H9 (cell line): ENCODE measurements around the gene TFPI. TPM values are rescaled to one million over a fixed set of nuclear protein-coding genes. Genes with fewer than 3 reads are reported as not detected.

Source experiments
- DNase-seq: peaks from one replicate; pipeline ENCODE4 v3.0.0-alpha.2; 2017
- H2AFZ ChIP-seq: one replicate; pipeline ENCODE4 v1.6.1; 2013; ENCODE audit warnings: mild to moderate bottlenecking, low read length, control low read depth, moderate library complexity
- H2AK5ac ChIP-seq: 2 replicates; pipeline ENCODE4 v1.6.1; 2013; ENCODE audit warnings: low read length, control low read depth, mixed read lengths; ENCODE audit not compliant: insufficient read length
- H2BK120ac ChIP-seq: one replicate; pipeline ENCODE4 v1.6.1; 2013; ENCODE audit warnings: low read depth, mild to moderate bottlenecking, low read length, control low read depth, inconsistent platforms; ENCODE audit not compliant: poor library complexity, severe bottlenecking
- H2BK12ac ChIP-seq: 2 replicates; pipeline ENCODE4 v1.6.1; 2013; ENCODE audit warnings: low read length, control low read depth, mixed read lengths, low read depth; ENCODE audit not compliant: insufficient read length
- H2BK15ac ChIP-seq: 2 replicates; pipeline ENCODE4 v1.6.1; 2013; ENCODE audit warnings: low read depth, low read length, control low read depth
- H2BK20ac ChIP-seq: one replicate; pipeline ENCODE4 v1.6.1; 2013; ENCODE audit warnings: low read depth, mild to moderate bottlenecking, low read length, control low read depth, inconsistent platforms; ENCODE audit not compliant: poor library complexity, severe bottlenecking
- H2BK5ac ChIP-seq: 2 replicates; pipeline ENCODE4 v1.6.1; 2013; ENCODE audit warnings: low read length, control low read depth, mixed read lengths; ENCODE audit not compliant: insufficient read length
- H3K14ac ChIP-seq: 2 replicates; pipeline ENCODE4 v1.6.1; 2013; ENCODE audit warnings: low read length, control low read depth; ENCODE audit not compliant: insufficient read depth
- H3K18ac ChIP-seq: 2 replicates; pipeline ENCODE4 v1.6.1; 2013; ENCODE audit warnings: low read depth, mild to moderate bottlenecking, mixed read lengths, low read length, control low read depth; ENCODE audit not compliant: insufficient read length
- H3K23ac ChIP-seq: 2 replicates; pipeline ENCODE4 v1.6.1; 2013; ENCODE audit warnings: low read length, control low read depth, mixed read lengths, low read depth; ENCODE audit not compliant: insufficient read length
- H3K23me2 ChIP-seq: 2 replicates; pipeline ENCODE4 v1.6.1; 2013; ENCODE audit warnings: low read depth, mild to moderate bottlenecking, mixed read lengths, low read length, control low read depth; ENCODE audit not compliant: insufficient read length, poor library complexity, severe bottlenecking
- H3K27ac ChIP-seq: 2 replicates; pipeline ENCODE4 v1.5.1; 2013; ENCODE audit warnings: low read length, control low read depth, mixed read lengths, low read depth; ENCODE audit not compliant: insufficient read length
- H3K27me3 ChIP-seq: 2 replicates; pipeline ENCODE4 v1.6.1; 2013; ENCODE audit warnings: low read length, control low read depth, inconsistent platforms; ENCODE audit not compliant: insufficient read depth
- H3K4ac ChIP-seq: 2 replicates; pipeline ENCODE4 v1.6.1; 2013; ENCODE audit warnings: low read depth, mild to moderate bottlenecking, control low read depth, inconsistent platforms, low read length, moderate library complexity
- H3K4me1 ChIP-seq: 2 replicates; pipeline ENCODE4 v1.6.1; 2013; ENCODE audit warnings: low read length, control low read depth, inconsistent platforms; ENCODE audit not compliant: insufficient read depth
- H3K4me2 ChIP-seq: 2 replicates; pipeline ENCODE4 v1.6.1; 2013; ENCODE audit warnings: low read length, control low read depth, mixed read lengths; ENCODE audit not compliant: insufficient read length, insufficient read depth
- H3K56ac ChIP-seq: 2 replicates; pipeline ENCODE4 v1.6.1; 2013; ENCODE audit warnings: low read depth, mild to moderate bottlenecking, mixed read lengths, low read length, control low read depth; ENCODE audit not compliant: insufficient read length
- H3K79me1 ChIP-seq: 2 replicates; pipeline ENCODE4 v1.6.1; 2013; ENCODE audit warnings: low read depth, mild to moderate bottlenecking, moderate library complexity, low read length, control low read depth, inconsistent platforms; ENCODE audit not compliant: insufficient read depth, poor library complexity, severe bottlenecking
- H3K79me2 ChIP-seq: 2 replicates; pipeline ENCODE4 v1.6.1; 2013; ENCODE audit warnings: low read length, control low read depth, inconsistent platforms; ENCODE audit not compliant: insufficient read depth
- H3K9ac ChIP-seq: 2 replicates; pipeline ENCODE4 v1.6.1; 2013; ENCODE audit warnings: low read length, control low read depth, mixed read lengths; ENCODE audit not compliant: insufficient read length; ENCODE audit errors: extremely low read depth
- H3K9me3 ChIP-seq: one replicate; pipeline ENCODE4 v1.6.1; 2013; ENCODE audit warnings: low read depth, low read length, inconsistent platforms; ENCODE audit not compliant: control insufficient read depth
- H3T11ph ChIP-seq: one replicate; pipeline ENCODE4 v1.6.1; 2013; ENCODE audit warnings: mild to moderate bottlenecking, low read length, control low read depth, inconsistent platforms
- H4K20me1 ChIP-seq: one replicate; pipeline ENCODE4 v1.6.1; 2013; ENCODE audit not compliant: control insufficient read depth, insufficient read length, insufficient read depth
- H4K5ac ChIP-seq: 2 replicates; pipeline ENCODE4 v1.6.1; 2013; ENCODE audit warnings: low read depth, mild to moderate bottlenecking, mixed read lengths, low read length, control low read depth; ENCODE audit not compliant: insufficient read length
- H4K8ac ChIP-seq: replicated peaks from 2 replicates; pipeline ENCODE4 v1.6.1; 2013; ENCODE audit warnings: low read length, control low read depth, mixed read lengths, low read depth; ENCODE audit not compliant: insufficient read length
- H4K91ac ChIP-seq: 2 replicates; pipeline ENCODE4 v1.6.1; 2013; ENCODE audit warnings: low read depth, mild to moderate bottlenecking, moderate library complexity, mixed read lengths, low read length, control low read depth; ENCODE audit not compliant: insufficient read length
- H3K27ac Mint-ChIP-seq, 3 experiments: 2 replicates in 2 of 3; 3 replicates in 1 of 3; pipeline ENCODE4 v1.8.0; 2020 to 2021; ENCODE audit warnings: mixed read lengths in 3 of 3, mild to moderate bottlenecking in 1 of 3, moderate library complexity in 1 of 3
- H3K27me3 Mint-ChIP-seq: 2 replicates; pipeline ENCODE4 v1.8.0; 2021; ENCODE audit warnings: low read depth, mild to moderate bottlenecking, moderate library complexity, mixed read lengths
- H3K36me3 Mint-ChIP-seq, 3 experiments: 2 replicates in 2 of 3; 3 replicates in 1 of 3; pipeline ENCODE4 v1.8.0; 2020 to 2021; ENCODE audit warnings: low read depth in 3 of 3, mixed read lengths in 3 of 3; ENCODE audit not compliant: insufficient read depth in 1 of 3
- H3K4me1 Mint-ChIP-seq, 2 experiments: 2 replicates each; pipeline ENCODE4 v1.8.0; 2020; ENCODE audit warnings: mixed read lengths in 2 of 2
- H3K4me3 Mint-ChIP-seq, 2 experiments: 2 replicates in 1 of 2; 3 replicates in 1 of 2; pipeline ENCODE4 v1.8.0; 2020 to 2021; ENCODE audit warnings: mild to moderate bottlenecking in 2 of 2, mixed read lengths in 2 of 2, moderate library complexity in 1 of 2
- H3K9me3 Mint-ChIP-seq, 2 experiments: 2 replicates in 1 of 2; 3 replicates in 1 of 2; pipeline ENCODE4 v1.8.0; 2020; ENCODE audit warnings: mild to moderate bottlenecking in 2 of 2, mixed read lengths in 2 of 2, moderate library complexity in 1 of 2
- CTCF ChIP-seq: fragments of 200-600 bp; sonication (generic); conservative IDR thresholded peaks from 3 replicates; pipeline ENCODE4 v1.8.0; 2021; ENCODE audit warnings: antibody characterized with exemption, mild to moderate bottlenecking
- total RNA-seq: library from RNA; stranded (reverse); gene quantifications from 2 replicates; pipeline ENCODE4 v1.2.1, GENCODE V29; 2021

Gene TFPI
- total RNA-seq, 1 experiment from 2014 or later: 5.8 TPM

- Histone ChIP-seq H3K4me1 (no peaks in the 10 kb centered on the region; the same call in 1 of the 2 replicates), H3K27ac (no peak overlapping the region), H2BK15ac (no peak overlapping the region), H3K9ac (no peak overlapping the region), H2BK5ac (no peak overlapping the region), H3T11ph (no peak overlapping the region), H3K56ac (no peak overlapping the region), H3K79me2 (no peaks in the 10 kb centered on the region), H3K9me3 (no peaks in the 10 kb centered on the region), H2BK20ac (no peak overlapping the region), H3K27me3 (no peaks in the 10 kb centered on the region), H3K18ac (no peak overlapping the region), H3K79me1 (no peaks in the 10 kb centered on the region), H2BK120ac (no peak overlapping the region), H4K20me1 (no peaks in the 10 kb centered on the region), H3K4ac (no peak overlapping the region), H2AFZ (no peak overlapping the region), H2AK5ac (no peak overlapping the region), H4K91ac (no peak overlapping the region), H2BK12ac (no peak overlapping the region), H3K23me2 (no peaks in the 10 kb centered on the region), H3K14ac (no peak overlapping the region), H3K4me2 (no peak overlapping the region), H4K5ac (no peak overlapping the region), H3K23ac (no peak overlapping the region), H4K8ac (no peak overlapping the region)
- peaks cover 9 to 10% of the 10 kb centered on the region in 2 experiments for H3K9me3 Mint-ChIP-seq
- no peak overlapping the region for H3K4me3 Mint-ChIP-seq
- H3K27me3 Mint-ChIP-seq: no peaks in the 10 kb centered on the region
- no peak for TF ChIP-seq CTCF
- DNase-seq: no peak
- no peak overlapping the region for H3K27ac Mint-ChIP-seq
- H3K4me1 Mint-ChIP-seq: peaks cover 33 to 36% of the 10 kb centered on the region in 2 experiments
- peaks cover 11 to 14% (median 12%) of the 10 kb centered on the region in 3 experiments for H3K36me3 Mint-ChIP-seq
Measured at GRCh38 chr2:187523325-187523724, 30.9 kb downstream of the TFPI start.
